ENCODE measurements around the gene AP3M1. TPM values are rescaled to one million over a fixed set of nuclear protein-coding genes. Genes with fewer than 3 reads are reported as not detected.
"Not testable (repeated sequence)": the region's sequence is repeated elsewhere in the genome, so short reads cannot be mapped to it uniquely, and the experiment has no call there.

AP3M1 gene
- total and polyA plus RNA-seq, 8 donors = 3.5 to 28.1 (median 11.5) TPM

- no peak for DNase-seq
- 91 to 98% (median 97%) methylated on average over 18 of the region's 18 CpGs for WGBS, 5 donors
Observed at GRCh38 chr10:74139981-74140380, 10.6 kb downstream of the AP3M1 start.

DNA sequence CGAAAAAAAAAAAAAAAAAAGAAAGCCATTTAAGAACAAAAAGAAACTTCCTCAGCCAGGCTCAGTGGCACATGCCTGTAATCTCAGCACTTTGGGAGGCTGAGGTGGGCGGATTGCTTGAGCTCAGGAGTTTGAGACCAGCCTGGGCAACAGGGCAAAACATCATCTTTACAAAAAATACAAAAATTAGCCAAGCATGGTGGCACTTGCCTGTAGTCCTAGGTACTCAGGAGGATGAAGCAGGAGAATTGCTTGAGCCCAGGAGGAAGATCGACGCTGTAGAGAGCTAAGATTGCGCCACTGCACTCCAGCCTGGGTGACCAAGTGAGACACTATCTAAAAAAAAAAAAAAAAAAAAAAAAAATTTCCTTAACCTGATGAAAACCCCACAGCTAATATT, 12.0 kb downstream of the AP3M1 start:
- DNase-seq; intact Hi-C loops (cut with DNase I; ENCODE audit: low total_unique reads); H3K4me3 ChIP-seq; H3K27me3 ChIP-seq; H3K27ac ChIP-seq; H3K9me3 ChIP-seq: not testable (repeated sequence)
- Histone ChIP-seq H3K4me1 (peaks cover 0 to 17% (median 6%) of the 10 kb centered on the region in 4 donors), H3K36me3 (peaks cover 14 to 64% (median 58%) of the 10 kb centered on the region in 4 donors)
- 90 to 99% (median 96%) methylated on average over 5 of the region's 5 CpGs for WGBS, 5 donors

More at GRCh38 chr10:74139981-74140380, 10.6 kb downstream of the AP3M1 start:
- intact Hi-C loops (cut with DNase I; ENCODE audit: low total_unique reads) = no loop called here
- TF ChIP-seq, protein P1, sequence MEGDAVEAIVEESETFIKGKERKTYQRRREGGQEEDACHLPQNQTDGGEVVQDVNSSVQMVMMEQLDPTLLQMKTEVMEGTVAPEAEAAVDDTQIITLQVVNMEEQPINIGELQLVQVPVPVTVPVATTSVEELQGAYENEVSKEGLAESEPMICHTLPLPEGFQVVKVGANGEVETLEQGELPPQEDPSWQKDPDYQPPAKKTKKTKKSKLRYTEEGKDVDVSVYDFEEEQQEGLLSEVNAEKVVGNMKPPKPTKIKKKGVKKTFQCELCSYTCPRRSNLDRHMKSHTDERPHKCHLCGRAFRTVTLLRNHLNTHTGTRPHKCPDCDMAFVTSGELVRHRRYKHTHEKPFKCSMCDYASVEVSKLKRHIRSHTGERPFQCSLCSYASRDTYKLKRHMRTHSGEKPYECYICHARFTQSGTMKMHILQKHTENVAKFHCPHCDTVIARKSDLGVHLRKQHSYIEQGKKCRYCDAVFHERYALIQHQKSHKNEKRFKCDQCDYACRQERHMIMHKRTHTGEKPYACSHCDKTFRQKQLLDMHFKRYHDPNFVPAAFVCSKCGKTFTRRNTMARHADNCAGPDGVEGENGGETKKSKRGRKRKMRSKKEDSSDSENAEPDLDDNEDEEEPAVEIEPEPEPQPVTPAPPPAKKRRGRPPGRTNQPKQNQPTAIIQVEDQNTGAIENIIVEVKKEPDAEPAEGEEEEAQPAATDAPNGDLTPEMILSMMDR (IDR thresholded peaks at IDR 0.05) = no peak
- no peak for TF ChIP-seq POLR2A (IDR thresholded peaks at IDR 0.05)
- no peak for TF ChIP-seq EP300 (IDR thresholded peaks at IDR 0.05)
- TF ChIP-seq POLR2AphosphoS5 (IDR thresholded peaks at IDR 0.05) = no peak
- Histone ChIP-seq H3K27ac (no peak overlapping the region), H3K4me1 (peaks cover 0 to 17% (median 11%) of the 10 kb centered on the region in 4 donors), H3K9me3 (no peaks in the 10 kb centered on the region), H3K4me3 (no peak overlapping the region), H3K27me3 (no peaks in the 10 kb centered on the region), H3K36me3 (peaks cover 10 to 50% (median 46%) of the 10 kb centered on the region in 4 donors)

GRCh38 chr10:74137992-74138391, 12.6 kb downstream of the AP3M1 start:
- H3K4me3 ChIP-seq = no peak overlapping the region
- peaks cover 19 to 70% (median 64%) of the 10 kb centered on the region in 4 donors for H3K36me3 ChIP-seq
- no peaks in the 10 kb centered on the region for H3K9me3 ChIP-seq
- H3K4me1 ChIP-seq = peaks cover 0 to 18% (median 6%) of the 10 kb centered on the region in 4 donors
- no peak overlapping the region for H3K27ac ChIP-seq
- no peak for DNase-seq
- intact Hi-C loops (cut with DNase I; ENCODE audit: low total_unique reads) = no loop called here
- 84 to 88% (median 88%) methylated on average over 5 of the region's 5 CpGs for WGBS, 5 donors
- TF ChIP-seq POLR2AphosphoS5 (IDR thresholded peaks at IDR 0.05) (no peak), EP300 (IDR thresholded peaks at IDR 0.05) (no peak)
- TF ChIP-seq, protein P1 (IDR thresholded peaks at IDR 0.05) = no peak
- H3K27me3 ChIP-seq = no peaks in the 10 kb centered on the region

GRCh38 chr10:74135452-74135851, 15.2 kb downstream of the AP3M1 start:
- intact Hi-C loops (cut with DNase I; ENCODE audit: low total_unique reads) = no loop called here
- Histone ChIP-seq H3K27ac (no peak overlapping the region), H3K4me3 (no peak overlapping the region), H3K9me3 (no peaks in the 10 kb centered on the region), H3K4me1 (peaks cover 0 to 18% (median 6%) of the 10 kb centered on the region in 4 donors), H3K36me3 (peaks cover 19 to 96% (median 89%) of the 10 kb centered on the region in 4 donors), H3K27me3 (no peaks in the 10 kb centered on the region)
- 51 to 81% (median 57%) methylated on average over 3 of the region's 3 CpGs for WGBS, 5 donors
- no peak for DNase-seq
- TF ChIP-seq EP300 (IDR thresholded peaks at IDR 0.05) = no peak
- TF ChIP-seq, protein P1 (IDR thresholded peaks at IDR 0.05) = no peak
- TF ChIP-seq POLR2A (IDR thresholded peaks at IDR 0.05) = no peak
- no peak for TF ChIP-seq POLR2AphosphoS5 (IDR thresholded peaks at IDR 0.05)
